GM12878 (cell line): ENCODE measurements around the gene ETV6. TPM values are rescaled to one million over a fixed set of nuclear protein-coding genes. Genes with fewer than 3 reads are reported as not detected.

Experiments used
- ATF7 ChIP-seq: fragments of 450-650 bp; IDR thresholded peaks from 2 replicates; pipeline ENCODE4 v1.6.1; 2016; ENCODE audit warnings: low read depth, mild to moderate bottlenecking
- E2F8 ChIP-seq: fragments of 450-650 bp; IDR thresholded peaks from 2 replicates; pipeline ENCODE4 v1.6.1; 2018; ENCODE audit warnings: mild to moderate bottlenecking, low read depth, moderate library complexity; ENCODE audit not compliant: partially characterized antibody
- ESRRA ChIP-seq: IDR thresholded peaks from 2 replicates; pipeline ENCODE4 v1.6.1; 2012; ENCODE audit warnings: mild to moderate bottlenecking, low read length, improper control_type of control experiment
- ETV6 ChIP-seq, 2 experiments: fragments of 450-650 bp in 1 of 2; IDR thresholded peaks in 1 of 2; conservative IDR thresholded peaks in 1 of 2; 2 replicates each; pipeline ENCODE4 v1.6.1; 2014; ENCODE audit warnings: antibody characterized with exemption in 1 of 2, borderline replicate concordance in 1 of 2, low read depth in 1 of 2, mild to moderate bottlenecking in 1 of 2, moderate library complexity in 1 of 2
- FOXK2 ChIP-seq: fragments of 450-650 bp; IDR thresholded peaks from 2 replicates; pipeline ENCODE4 v1.6.1; 2017; ENCODE audit warnings: mild to moderate bottlenecking, moderate library complexity
- FOXM1 ChIP-seq: IDR thresholded peaks from 2 replicates; pipeline ENCODE4 v1.6.1; 2012; ENCODE audit warnings: low read depth, mild to moderate bottlenecking, inconsistent platforms, low read length, moderate library complexity
- GABPA ChIP-seq: IDR thresholded peaks from 2 replicates; pipeline ENCODE4 v1.6.1; 2014; ENCODE audit warnings: antibody characterized with exemption, low read depth, mild to moderate bottlenecking, inconsistent platforms
- IKZF1 ChIP-seq: fragments of 450-650 bp; conservative IDR thresholded peaks from 2 replicates; pipeline ENCODE4 v1.6.1; 2017; ENCODE audit warnings: antibody characterized with exemption, mild to moderate bottlenecking
- JUNB ChIP-seq: IDR thresholded peaks from 2 replicates; pipeline ENCODE4 v1.6.1; 2016; ENCODE audit warnings: antibody characterized with exemption, mild to moderate bottlenecking
- JUND ChIP-seq: IDR thresholded peaks from 2 replicates; pipeline ENCODE4 v1.6.1; 2012; ENCODE audit warnings: low read depth, mild to moderate bottlenecking, low read length, improper control_type of control experiment, moderate library complexity
- MEF2A ChIP-seq: IDR thresholded peaks from 2 replicates; pipeline ENCODE4 v1.6.1; 2011; ENCODE audit warnings: low read depth, mild to moderate bottlenecking, low read length, moderate library complexity; ENCODE audit not compliant: insufficient read depth
- MXI1 ChIP-seq: fragments of 150-350 bp; IDR thresholded peaks from 2 replicates; pipeline ENCODE4 v1.6.1; 2011; ENCODE audit warnings: low read depth, mild to moderate bottlenecking, inconsistent platforms, low read length, improper control_type of control experiment
- PAX8 ChIP-seq: fragments of 450-650 bp; IDR thresholded peaks from 2 replicates; pipeline ENCODE4 v1.6.1; 2017; ENCODE audit warnings: mild to moderate bottlenecking, moderate library complexity
- PBX3 ChIP-seq: IDR thresholded peaks from 2 replicates; pipeline ENCODE4 v1.6.1; 2011; ENCODE audit warnings: mild to moderate bottlenecking, low read depth, low read length, moderate library complexity; ENCODE audit not compliant: insufficient replicate concordance
- POLR2AphosphoS2 ChIP-seq: IDR thresholded peaks from 2 replicates; pipeline ENCODE4 v1.6.1; 2011; ENCODE audit warnings: low read depth, mild to moderate bottlenecking, low read length, improper control_type of control experiment, moderate library complexity
- RAD51 ChIP-seq: fragments of 450-650 bp; IDR thresholded peaks from 2 replicates; pipeline ENCODE4 v1.6.1; 2016; ENCODE audit warnings: moderate library complexity, mild to moderate bottlenecking, inconsistent platforms
- RUNX3 ChIP-seq: IDR thresholded peaks from 2 replicates; pipeline ENCODE4 v1.6.1; 2012; ENCODE audit warnings: low read length, inconsistent platforms
- SPI1 ChIP-seq: IDR thresholded peaks from 2 replicates; pipeline ENCODE4 v1.6.1; 2011; ENCODE audit warnings: low read depth, mild to moderate bottlenecking, low read length, moderate library complexity, borderline replicate concordance; ENCODE audit not compliant: insufficient read depth
- SUPT20H ChIP-seq: IDR thresholded peaks from 2 replicates; pipeline ENCODE4 v1.6.1; 2011; ENCODE audit warnings: low read depth, mild to moderate bottlenecking, low read length, moderate library complexity, borderline replicate concordance; ENCODE audit not compliant: control insufficient read depth
- ZNF207 ChIP-seq: fragments of 450-650 bp; IDR thresholded peaks from 2 replicates; pipeline ENCODE4 v1.6.1; 2014; ENCODE audit warnings: antibody characterized with exemption, mild to moderate bottlenecking, borderline replicate concordance
- ZNF592 ChIP-seq: fragments of 450-650 bp; IDR thresholded peaks from 2 replicates; pipeline ENCODE4 v1.6.1; 2017; ENCODE audit warnings: mild to moderate bottlenecking, moderate library complexity
- polyA plus RNA-seq, 11 experiments: library from polyadenylated mRNA; depleted of rRNA in 4 of 11; unstranded in 6 of 11; stranded (reverse) in 5 of 11; fragments of >200 nt; fragmentation: Nextera tagmentation in 4 of 11; fragmentation: Illumina TruSeq in 1 of 11; extraction: Ambion mirVana in 4 of 11; extraction: Trizol in 1 of 11; gene quantifications; 1 replicate in 1 of 11; 2 replicates in 10 of 11; pipeline versions ENCODE4 v1.2.1 to v1.2.3, GENCODE V29; 2011 to 2016; ENCODE audit warnings: inconsistent platforms in 2 of 11, missing spikeins in 2 of 11, low read depth in 1 of 11
- total RNA-seq, 4 experiments: library from RNA; depleted of rRNA in 3 of 4; stranded (reverse); fragments of >200 nt in 3 of 4; fragmentation: Illumina TruSeq in 1 of 4; extraction: Trizol in 1 of 4; gene quantifications; 2 replicates each; pipeline versions ENCODE4 v1.2.1 to v1.2.3, GENCODE V29; 2013 to 2021

ETV6 gene
- total and polyA plus RNA-seq, 10 of the 15 experiments (the other 5 are each of a cell fraction or from before 2014, with no cell fraction given): 6.6 to 74.8 (median 24.6) TPM

GRCh38 chr12:11822081-11822834 is 172.8 kb downstream of the ETV6 start (continued):
- TF ChIP-seq ZNF592: 0 out of 2 replicates have a peak, but pooled peaks have one; percentile 37
- TF ChIP-seq SPI1: no peak
- peak in 1 of 2 experiments; percentile 49; a peak in 1 of 4 replicates for TF ChIP-seq ETV6 (conservative IDR thresholded peaks at IDR 0.05 in 1 of 2, IDR thresholded peaks at IDR 0.05 in 1 of 2; ENCODE audit: borderline replicate concordance in 1 of 2, low read depth in 1 of 2)
- TF ChIP-seq RAD51: no peak
- peak; percentile 13 for TF ChIP-seq PBX3
- TF ChIP-seq JUND: no peak
- no peak for TF ChIP-seq ESRRA
- TF ChIP-seq RUNX3: peak; percentile 36; the same call in 1 of the 2 replicates
- TF ChIP-seq IKZF1: peak; percentile 82
- no peak for TF ChIP-seq SUPT20H
- TF ChIP-seq MEF2A: 0 out of 2 replicates have a peak, but pooled peaks have one; percentile 6
- peak; percentile 29; the same call in 1 of the 2 replicates for TF ChIP-seq JUNB
- TF ChIP-seq GABPA: no peak
- 0 out of 2 replicates have a peak, but pooled peaks have one; percentile 49 for TF ChIP-seq POLR2AphosphoS2
- no peak for TF ChIP-seq PAX8
- no peak for TF ChIP-seq E2F8
- TF ChIP-seq FOXK2: no peak
- peak; percentile 10; the same call in 1 of the 2 replicates for TF ChIP-seq ATF7
- TF ChIP-seq FOXM1: peak; percentile 22
- peak; percentile 62 for TF ChIP-seq MXI1
- TF ChIP-seq ZNF207: no peak
